HG03460 (cell line): ENCODE measurements around the gene CHD2.
"Not testable (repeated sequence)": the region's sequence is repeated elsewhere in the genome, so short reads cannot be mapped to it uniquely, and the experiment has no call there.

Experiments
- ATAC-seq: cut with Tn5 transposase; IDR thresholded peaks from one replicate; pipeline ENCODE4 v1.9.1; 2021; ENCODE audit not compliant: unreplicated experiment

The CHD2 gene

DNA sequence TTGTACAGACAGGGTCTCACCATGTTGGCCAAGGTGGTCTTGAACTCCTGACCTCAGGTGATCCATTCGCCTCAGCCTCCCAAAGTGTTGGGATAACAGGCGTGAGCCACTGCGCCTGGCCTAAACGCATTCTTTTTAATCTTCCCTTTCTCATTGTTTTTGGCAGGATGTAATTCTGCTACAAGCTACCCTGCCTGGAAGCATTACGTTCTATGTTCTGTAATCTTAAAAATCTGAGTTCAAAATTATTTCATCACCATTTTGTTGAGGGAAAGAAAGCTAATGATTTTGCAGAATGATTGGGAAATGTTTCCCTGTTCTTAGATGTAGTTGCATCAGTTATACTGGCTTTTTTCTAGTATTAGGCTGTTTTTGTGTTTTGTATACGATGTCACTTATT lies 117.4 kb downstream of the CHD2 start:
- ATAC-seq: no peak

DNA sequence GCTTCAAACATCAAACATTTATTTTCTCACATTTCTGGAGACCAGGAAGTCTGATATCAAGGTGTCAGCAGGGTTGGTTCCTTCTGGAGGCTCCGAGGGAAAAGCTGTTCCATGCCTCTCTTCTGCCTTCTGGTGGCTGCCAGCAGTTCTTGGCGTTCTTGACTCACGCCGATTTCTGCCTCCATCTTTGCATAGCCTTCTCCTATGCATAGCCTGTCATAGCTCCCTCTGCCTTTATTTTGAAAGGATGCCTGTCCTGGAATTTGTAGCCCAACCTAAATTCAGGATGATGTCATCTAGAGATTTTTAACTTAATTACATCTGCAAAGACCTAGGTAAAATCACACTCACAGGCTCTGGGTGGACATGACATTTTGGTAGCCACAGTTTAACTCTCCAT lies 118.5 kb downstream of the CHD2 start:
- ATAC-seq: no peak

DNA sequence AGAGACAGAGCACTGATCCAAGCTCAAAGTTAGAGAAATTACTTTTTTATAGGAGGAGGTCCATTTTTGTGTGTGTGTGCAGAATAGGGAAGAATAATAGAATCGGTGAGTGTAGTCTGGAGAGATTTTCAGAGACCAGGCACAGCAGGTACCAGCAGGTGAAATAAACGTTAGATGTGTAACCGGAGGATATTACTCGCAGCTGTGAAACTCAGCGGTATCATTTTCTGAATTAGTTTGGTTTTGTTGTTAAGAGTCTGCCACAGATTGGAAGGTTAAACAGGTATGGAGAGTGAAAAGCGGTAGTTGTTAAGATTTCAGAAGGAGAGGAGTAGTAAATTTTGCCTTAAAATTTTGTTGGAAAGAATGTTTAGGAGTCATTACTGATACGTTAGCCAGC lies 119.0 kb downstream of the CHD2 start:
- no peak for ATAC-seq

DNA sequence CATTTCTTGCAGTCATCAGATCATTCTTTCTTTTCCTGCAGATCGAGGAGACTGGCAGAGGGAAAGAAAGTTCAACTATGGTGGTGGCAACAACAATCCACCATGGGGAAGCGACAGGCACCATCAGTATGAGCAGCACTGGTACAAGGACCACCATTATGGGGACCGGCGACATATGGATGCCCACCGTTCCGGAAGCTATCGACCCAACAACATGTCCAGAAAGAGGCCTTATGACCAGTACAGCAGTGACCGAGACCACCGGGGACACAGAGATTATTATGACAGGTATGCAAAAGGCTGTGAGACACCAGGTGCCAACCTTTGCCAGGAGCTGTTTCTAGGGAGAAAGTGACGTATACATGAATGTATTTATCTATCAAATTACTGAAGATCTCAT lies 119.8 kb downstream of the CHD2 start:
- no peak for ATAC-seq

DNA sequence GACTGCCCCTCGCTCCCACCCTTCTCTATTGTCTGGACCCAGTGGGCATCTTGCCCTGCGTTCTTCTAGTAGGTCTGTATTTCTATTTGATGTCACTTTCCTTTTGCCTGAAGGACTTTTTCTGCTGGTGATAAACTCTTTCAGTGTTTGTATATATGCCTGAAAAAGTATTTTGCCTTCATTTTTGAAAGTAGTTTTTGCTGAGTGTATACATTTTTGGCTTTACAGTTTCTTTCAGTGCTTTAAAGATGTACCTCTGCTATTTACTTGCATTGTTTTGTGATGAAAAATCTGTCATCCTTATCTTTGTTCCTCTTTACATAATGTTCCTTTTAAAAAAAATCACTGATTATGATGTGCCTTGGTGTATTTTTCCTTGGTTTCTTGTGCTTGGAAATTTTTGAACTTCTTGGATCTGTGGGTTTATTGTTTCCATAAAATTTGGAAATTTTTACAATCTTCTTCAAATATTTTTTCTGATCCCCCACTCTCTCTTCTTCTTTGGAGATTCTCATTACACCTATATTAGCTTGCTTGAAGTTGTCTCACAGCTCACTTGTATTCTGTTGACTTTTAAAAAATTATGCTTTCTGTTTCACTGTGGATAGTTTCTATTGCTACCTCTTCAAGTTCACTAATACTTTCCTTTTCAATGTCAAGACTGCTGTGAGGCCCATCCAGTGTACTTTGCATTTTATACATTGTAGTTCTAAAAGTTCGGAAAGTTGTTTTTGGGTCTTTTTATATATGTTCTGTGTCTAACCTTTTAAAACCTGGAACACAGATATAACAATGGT lies 121.0 kb downstream of the CHD2 start:
- ATAC-seq: peak; percentile 71

DNA sequence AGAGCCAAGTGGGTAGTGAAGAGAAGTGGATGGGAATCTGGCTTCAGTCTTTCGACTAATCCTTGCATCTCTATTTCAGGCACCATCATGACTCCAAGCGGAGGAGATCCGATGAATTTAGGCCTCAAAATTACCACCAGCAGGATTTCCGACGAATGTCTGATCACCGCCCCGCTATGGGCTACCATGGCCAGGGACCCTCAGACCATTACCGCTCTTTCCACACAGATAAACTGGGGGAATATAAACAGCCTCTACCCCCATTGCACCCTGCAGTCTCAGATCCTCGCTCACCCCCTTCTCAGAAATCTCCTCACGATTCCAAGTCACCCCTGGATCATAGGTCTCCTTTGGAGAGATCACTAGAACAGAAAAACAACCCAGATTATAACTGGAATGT lies 124.2 kb downstream of the CHD2 start:
- no peak for ATAC-seq

DNA sequence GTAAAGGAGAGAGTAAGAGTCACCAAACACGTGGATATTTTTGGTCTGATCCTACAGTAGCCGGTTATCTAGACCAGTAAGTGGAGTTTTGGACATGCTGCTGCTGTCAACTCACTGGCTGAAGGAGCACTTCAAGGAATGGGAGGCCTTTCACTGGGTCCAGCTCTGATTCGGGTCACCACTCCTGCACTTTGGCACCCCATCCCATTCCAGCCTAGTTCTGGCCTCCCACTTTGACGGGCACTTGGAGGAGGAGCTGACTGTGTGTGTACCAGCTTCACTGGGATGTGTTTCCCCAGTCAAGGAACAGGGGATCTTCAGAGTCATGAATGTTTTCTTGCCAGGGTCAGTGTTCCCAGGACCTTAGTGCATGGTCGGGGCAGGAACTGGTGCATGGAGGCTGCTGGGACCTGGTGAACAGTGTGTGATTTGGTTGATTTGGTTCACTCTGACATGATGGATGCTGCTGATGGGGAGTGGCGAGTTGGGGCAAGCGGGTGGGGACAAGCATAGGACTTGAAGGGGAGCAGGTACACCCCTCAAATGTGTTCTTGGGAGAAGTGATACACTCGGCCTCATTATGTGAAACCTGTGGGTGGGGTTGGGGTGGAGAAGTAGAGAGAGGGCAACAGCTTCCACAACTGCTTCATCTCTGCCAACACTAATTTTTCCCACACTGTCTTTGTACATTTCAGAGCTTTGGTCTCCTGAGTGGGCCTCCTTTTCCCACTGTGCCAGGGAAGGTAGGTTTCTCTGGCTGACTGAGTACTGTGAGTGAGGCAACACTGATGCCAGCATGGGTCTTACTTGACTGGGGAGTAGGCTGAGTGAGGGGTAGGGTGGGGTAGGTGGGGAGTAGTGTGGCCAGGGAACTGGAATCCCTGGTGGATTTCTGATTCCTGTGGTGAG lies 124.8 kb downstream of the CHD2 start:
- no peak for ATAC-seq

DNA sequence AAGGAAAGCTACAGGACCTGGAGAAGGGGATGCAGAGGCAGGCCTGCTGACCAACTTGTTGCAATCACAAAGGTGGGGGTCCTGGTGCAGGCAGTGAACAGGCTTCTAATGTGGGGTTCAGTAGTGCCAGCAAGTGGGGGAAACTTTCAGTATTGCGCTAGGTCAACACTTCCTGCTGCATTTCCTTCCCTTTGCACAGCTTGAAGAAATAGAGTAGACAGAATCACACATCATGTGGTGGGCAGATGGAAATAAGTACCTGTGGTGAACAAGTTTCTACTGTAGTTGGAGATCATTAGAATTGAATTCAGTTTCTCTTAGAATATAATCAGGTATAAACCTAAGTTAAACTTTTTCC lies 125.5 kb downstream of the CHD2 start:
- no peak for ATAC-seq

DNA sequence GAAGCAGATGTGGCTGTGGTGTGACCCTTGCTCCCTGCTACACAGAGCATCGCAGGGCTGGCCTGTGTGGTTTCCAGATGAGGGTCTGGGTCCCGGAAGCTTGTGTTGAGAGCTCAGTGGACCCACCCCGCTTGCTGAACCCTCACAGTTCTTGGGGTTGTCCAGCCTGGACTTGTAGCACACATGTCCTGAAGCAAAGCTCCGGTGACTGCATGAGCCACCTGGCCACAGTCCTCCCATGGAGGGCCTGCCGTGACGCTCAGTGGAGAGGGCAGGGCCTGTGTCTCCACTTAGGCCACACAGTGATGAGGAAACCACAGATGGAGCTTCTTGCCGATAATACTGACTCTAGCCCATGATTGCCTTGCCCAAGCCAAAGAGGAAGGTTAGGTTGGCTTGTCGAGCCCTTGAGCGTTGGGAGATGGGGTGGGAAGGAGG lies 126.3 kb downstream of the CHD2 start:
- ATAC-seq: no peak

DNA sequence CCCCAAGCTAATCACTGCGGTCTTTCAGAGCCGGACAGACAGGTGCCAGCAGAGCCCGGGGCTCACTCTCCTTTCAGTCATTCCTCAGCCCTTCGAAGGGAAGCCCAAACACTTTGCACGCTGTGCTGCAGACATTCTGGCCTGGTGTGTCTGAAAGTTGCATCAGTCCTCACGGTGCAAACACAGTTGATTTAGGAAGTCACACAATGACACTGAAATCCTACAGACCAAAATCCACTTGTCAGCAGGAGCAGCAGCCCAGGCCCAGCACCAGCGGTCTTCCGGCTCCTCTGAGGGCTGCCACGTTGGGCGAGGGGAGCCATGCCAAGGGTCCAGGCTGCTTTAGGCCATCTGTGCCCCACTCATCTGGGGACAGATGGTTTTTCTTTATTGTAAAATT lies 127.3 kb downstream of the CHD2 start:
- ATAC-seq: no peak

DNA sequence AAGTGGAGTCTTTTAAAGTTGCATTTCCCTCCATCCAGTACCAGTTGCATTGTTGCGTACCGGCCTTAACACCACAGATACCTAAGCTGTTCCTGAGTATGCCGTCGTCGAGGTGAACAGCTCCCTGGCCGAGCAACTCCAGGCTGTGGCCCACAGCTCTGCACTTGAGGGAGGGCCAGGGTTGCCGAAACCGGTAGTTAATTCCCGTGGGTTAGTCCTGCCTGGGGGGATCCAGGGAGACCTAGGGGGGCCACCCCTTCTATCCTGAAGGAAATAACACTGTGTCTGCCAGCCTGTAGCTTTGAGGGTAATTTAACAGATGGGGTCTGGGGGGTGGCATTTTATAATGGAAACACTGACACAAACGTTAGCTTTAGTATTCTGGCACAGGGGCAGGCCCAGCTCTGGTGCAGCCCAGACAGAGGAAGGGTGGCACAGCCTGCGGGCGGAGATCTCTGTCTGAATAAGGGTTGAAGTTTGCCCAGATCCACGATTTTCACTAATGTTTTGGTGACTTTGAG lies 128.0 kb downstream of the CHD2 start:
- ATAC-seq: no peak

DNA sequence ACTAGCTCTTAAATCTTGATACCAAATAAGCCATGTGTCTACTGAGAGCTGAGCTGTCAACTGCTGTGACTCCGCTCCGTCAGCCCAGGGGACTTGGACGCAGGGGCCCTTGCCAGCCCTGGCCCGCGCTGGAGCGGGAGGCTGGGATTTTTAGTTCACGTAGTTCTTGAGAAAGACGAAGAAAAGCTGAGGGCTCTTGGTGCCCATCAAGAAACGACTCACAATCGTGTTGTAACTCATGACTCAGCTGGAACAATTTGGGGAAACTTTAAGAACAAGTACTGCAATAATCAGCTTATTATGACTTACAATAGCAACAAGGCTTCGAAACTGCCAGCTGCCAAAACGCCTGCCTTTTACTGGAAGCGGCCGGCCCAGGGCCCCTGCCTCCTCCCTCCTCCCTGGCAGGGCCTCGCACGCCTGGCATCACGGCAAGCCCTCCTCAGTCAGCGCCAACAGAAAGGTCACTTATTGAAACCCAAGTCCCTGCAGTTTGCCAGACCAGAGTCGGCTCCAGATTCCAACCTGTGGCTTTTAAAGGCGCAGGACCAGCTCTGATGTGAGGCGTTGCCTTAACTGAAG lies 128.6 kb downstream of the CHD2 start:
- no peak for ATAC-seq

DNA sequence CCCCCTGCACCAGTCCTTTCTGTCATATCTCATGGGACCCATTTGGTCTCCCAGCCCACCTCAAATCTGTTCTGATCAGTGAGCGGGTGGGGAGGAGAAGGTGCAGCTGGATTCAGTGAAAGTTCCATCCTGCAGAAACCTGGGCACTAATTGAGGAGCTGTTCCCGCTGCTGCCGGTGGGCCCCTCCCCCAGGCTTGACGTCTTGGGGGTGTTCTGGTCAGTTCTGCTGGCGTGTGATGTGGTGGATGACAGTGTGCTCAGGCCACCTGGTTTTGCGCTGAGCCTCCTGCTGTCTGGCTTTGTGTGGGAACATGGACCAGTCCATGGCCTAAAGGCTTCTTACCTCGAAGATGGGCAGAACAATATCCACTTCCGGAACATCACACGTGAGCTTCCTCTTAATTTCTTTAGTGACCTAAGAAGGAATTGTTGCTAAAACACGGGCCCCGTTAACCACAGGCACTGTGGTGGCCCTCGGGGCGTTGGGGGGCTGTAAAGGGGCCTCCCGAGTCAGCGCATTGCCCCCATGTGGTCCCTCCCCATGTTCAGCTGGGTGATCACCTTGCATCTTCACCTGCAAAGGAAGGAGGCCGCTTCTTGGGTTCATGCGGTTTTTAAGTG lies 129.2 kb downstream of the CHD2 start:
- no peak for ATAC-seq

DNA sequence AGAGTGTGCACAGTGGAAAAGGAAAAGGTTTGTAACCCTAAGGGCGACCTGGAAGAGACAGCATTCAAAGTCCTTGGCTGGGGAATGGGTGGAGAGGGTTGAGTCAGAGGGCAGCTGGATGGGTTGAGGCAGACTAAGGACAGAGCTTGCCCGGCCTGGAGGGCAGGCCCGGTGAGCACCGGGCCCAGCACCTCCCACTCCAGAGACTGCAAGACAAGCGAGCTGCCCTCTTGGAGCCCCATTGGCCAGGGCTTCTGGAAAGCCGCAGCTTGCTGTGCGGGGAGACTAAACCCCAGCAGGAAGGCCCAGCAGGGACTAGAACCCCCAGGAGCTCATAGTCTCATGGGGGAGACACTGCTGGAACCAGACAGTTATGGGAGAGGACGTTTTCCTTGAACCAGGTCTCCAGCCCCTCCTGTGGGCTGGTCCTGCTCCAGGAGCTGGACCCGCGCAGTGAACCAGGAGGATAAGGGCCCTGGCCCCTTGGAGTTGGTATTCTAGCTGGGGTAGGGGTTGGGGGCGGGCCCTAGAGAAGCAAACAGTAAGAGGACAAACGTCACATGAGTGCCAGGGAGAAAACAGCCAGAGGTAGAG lies 129.8 kb downstream of the CHD2 start:
- no peak for ATAC-seq

DNA sequence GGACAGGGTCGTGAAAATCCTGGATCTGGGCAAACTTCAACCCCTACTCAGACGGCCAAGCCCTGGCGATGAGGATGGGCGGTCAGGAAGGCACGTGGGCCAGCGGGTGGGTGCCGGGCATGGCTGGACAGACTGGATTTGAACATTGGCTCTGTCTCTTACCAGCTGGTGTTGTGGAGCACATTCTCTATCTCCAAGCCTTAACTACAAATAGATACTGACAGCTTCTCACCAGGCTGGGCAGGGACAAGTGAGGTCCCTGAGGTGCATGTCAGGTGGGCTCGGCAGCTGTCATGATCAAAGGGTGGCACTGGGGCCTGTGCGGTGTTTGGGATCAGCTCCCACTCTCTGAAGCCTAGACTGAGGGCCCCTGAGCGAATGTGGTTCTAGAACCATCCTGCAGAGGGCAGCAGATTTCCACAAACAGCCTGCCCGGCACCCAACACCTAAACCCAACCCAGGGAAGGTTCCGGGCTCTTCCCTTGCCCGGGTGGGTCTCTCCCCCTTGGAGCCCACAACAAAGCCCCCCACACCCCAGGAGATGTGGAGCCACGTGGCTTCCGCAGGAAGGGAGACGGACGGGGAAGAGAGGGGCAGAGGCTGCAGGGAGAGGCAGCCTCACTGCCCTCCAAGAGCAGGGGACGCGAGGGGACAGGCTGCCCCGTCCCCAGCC lies 130.4 kb downstream of the CHD2 start:
- ATAC-seq: peak; percentile 73

DNA sequence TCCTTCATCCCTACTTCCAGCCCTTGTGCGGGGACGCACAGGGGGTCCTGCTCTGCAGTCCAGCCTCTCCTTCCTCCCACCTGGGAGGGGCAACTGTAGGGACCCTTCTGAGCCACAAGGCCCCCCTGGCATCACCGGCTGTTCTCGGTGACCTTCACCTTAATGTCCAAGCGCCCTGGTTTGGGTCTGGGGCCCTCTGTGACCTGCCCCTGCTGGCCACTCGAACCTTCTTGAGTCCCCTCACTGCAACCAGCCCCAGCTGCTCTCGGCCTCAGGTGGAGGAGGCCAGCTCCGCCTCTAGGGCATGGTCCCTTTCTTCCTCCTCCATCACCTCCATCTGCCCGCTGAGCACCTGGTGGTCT lies 131.0 kb downstream of the CHD2 start:
- no peak for ATAC-seq

DNA sequence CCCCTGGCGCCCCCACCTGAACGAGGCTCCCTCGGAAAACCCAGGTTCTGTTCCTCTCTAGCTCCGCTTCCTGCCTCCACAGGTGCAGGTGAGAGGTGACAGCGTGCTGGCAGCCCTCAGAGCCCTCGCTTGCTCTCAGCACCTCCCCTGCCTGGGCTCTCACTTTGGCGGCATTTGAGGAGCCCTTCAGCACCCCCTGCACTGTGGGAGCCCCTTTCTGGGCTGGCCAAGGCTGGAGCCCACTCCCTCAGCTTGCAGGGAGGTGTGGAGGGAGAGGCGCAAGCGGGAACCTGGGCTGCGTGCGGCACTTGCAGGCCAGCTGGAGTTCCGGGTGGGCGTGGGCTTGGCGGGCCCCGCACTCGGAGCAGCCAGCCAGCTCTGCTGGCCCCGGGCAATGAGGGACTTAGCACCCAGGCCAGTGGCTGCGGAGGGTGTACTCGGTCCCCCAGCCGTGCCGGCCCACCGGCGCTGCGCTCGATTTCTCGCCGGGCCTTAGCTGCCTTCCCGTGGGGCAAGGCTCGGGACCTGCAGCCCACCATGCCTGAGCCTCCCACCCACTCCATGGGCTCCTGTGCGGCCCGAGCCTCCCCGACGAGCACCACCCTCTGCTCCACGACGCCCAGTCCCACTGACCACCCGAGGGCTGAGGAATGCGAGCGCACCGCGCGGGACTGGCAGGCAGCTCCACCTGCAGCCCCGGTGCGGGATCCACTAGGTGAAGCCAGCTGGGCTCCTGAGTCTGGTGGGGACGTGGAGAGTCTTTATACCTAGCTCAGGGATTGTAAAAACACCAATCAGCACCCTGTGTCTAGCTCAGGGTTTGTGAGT lies 131.6 kb downstream of the CHD2 start:
- not testable (repeated sequence) for ATAC-seq

DNA sequence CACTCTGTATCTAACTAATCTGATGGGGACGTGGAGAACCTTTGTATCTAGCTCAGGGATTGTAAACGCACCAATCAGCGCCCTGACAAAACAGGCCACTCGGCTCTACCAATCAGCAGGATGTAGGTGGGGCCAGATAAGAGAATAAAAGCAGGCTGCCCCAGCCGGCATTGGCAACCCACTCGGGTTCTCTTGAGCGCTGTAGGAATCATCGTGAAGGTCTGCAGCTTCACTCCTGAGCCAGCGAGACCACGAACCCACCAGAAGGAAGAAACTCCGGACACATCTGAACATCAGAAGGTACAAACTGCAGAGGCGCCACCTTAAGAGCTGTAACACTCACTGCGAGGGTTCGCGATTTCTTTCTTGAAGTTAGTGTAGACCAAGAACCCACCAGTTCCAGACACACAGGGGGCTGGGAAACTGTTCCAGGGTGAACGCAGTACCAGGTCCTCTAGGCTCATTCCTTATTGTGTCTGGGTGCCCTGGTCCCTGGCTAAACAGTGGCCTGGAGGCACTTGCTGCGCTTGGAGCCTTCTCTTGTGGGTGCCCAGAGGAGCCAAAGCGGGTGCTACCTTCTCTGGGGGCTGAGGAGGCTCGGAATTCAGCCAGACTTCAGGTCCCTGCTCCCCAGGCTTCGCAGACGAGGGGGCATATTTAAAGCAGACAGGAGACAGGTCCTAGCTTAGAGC lies 132.5 kb downstream of the CHD2 start:
- ATAC-seq: not testable (repeated sequence)
